Gastrocnemius medialis (tissue), 4 donors: ENCODE data around the gene MTG2. TPM values are rescaled to one million over a fixed set of nuclear protein-coding genes. Genes with fewer than 3 reads are reported as not detected.

Source experiments
- ATAC-seq, 2 donors: fragments of 150-250 bp; one replicate each; pipeline ENCODE4 v1.9.1; 2016
- DNase-seq, 2 donors: peaks; one replicate each; pipeline ENCODE4 v3.0.0-alpha.2; 2019
- H3K27ac ChIP-seq, 4 donors: fragments of 200-600 bp; sonication (generic); 1 replicate in 1 of 4; 2 replicates in 3 of 4; pipeline ENCODE4 v1.5.1; 2016 to 2018; ENCODE audit warnings: mild to moderate bottlenecking in 2 of 4, moderate library complexity in 1 of 4
- H3K27me3 ChIP-seq, 3 donors: fragments of 200-600 bp; sonication (generic) in 2 of 3; 1 replicate in 1 of 3; 2 replicates in 2 of 3; pipeline versions ENCODE4 v1.5.1 to v1.6.0; 2016 to 2019; ENCODE audit warnings: mild to moderate bottlenecking in 1 of 3, moderate library complexity in 1 of 3
- H3K36me3 ChIP-seq, 2 donors: fragments of 200-600 bp; sonication (generic) in 1 of 2; one replicate each; pipeline ENCODE4 v1.5.1; 2017 to 2018
- H3K4me1 ChIP-seq, 2 donors: fragments of 200-600 bp; sonication (generic) in 1 of 2; one replicate each; pipeline ENCODE4 v1.5.1; 2016 to 2017; ENCODE audit warnings: mild to moderate bottlenecking in 2 of 2
- H3K4me3 ChIP-seq, 4 donors: fragments of 200-600 bp; sonication (generic) in 3 of 4; 1 replicate in 1 of 4; 2 replicates in 3 of 4; pipeline ENCODE4 v1.5.1; 2016 to 2019; ENCODE audit warnings: mild to moderate bottlenecking in 2 of 4
- H3K9me3 ChIP-seq, 3 donors: fragments of 200-600 bp; sonication (generic) in 2 of 3; 1 replicate in 1 of 3; 2 replicates in 2 of 3; pipeline ENCODE4 v1.5.1; 2016 to 2019
- CTCF ChIP-seq, 5 experiments: fragments of 450-650 bp in 3 of 5; fragments of 200-600 bp in 2 of 5; sonication (generic) in 2 of 5; IDR thresholded peaks in 4 of 5; conservative IDR thresholded peaks in 1 of 5; 1 replicate in 4 of 5; 2 replicates in 1 of 5; pipeline ENCODE4 v1.5.1; 2016 to 2019; ENCODE audit warnings: antibody characterized with exemption in 5 of 5, mild to moderate bottlenecking in 3 of 5, moderate library complexity in 3 of 5
- POLR2A ChIP-seq, 2 donors: fragments of 450-650 bp; IDR thresholded peaks; one replicate each; pipeline ENCODE4 v1.6.1; 2017; ENCODE audit warnings: antibody characterized with exemption in 2 of 2, mild to moderate bottlenecking in 2 of 2, moderate library complexity in 2 of 2
- in situ Hi-C, 4 donors: fragments of 200-750 bp; cut with MboI; loops; one replicate each; pipeline versions ENCODE4 v1.15.0 to v1.8.0; 2017; ENCODE audit warnings: low sequenced_read_pairs in 4 of 4
- intact Hi-C: fragments of 100-400 bp; cut with DNase I; formaldehyde crosslinking; loops from one replicate; pipeline ENCODE4 v1.15.1; 2023; ENCODE audit warnings: low total_unique reads
- total RNA-seq, 4 donors: library from RNA; depleted of rRNA; stranded (reverse); fragments of >200 nt; gene quantifications; one replicate each; pipeline versions ENCODE4 v1.1.0 to v1.2.3, GENCODE V29; 2016

The MTG2 gene
- total RNA-seq, 4 donors from 2014 or later: 21.0 to 50.8 (median 29.3) TPM

GRCh38 chr20:62159052-62159451, 23.8 kb upstream of the MTG2 start:
- Histone ChIP-seq H3K9me3 (no peaks in the 10 kb centered on the region), H3K27ac (no peak overlapping the region), H3K4me3 (no peak overlapping the region), H3K27me3 (no peaks in the 10 kb centered on the region), H3K4me1 (peaks cover 7 to 27% of the 10 kb centered on the region in 2 donors), H3K36me3 (peaks cover 0 to 26% of the 10 kb centered on the region in 2 donors)
- TF ChIP-seq CTCF (IDR thresholded peaks at IDR 0.05 in 4 of 5, conservative IDR thresholded peaks at IDR 0.05 in 1 of 5) (no peak), POLR2A (IDR thresholded peaks at IDR 0.05) (no peak)
- DNase-seq (no peak), ATAC-seq (no peak)
- intact Hi-C loops (no loop called here), in situ Hi-C loops (no loop called here)

- Histone ChIP-seq H3K4me3 (no peak overlapping the region), H3K27ac (peak overlapping the region in 3 of 4 donors; percentile 12 to 48 (median 18)), H3K36me3 (peaks cover 0 to 34% of the 10 kb centered on the region in 2 donors), H3K9me3 (no peaks in the 10 kb centered on the region), H3K27me3 (no peaks in the 10 kb centered on the region), H3K4me1 (peaks cover 7 to 27% of the 10 kb centered on the region in 2 donors)
- DNase-seq (no peak), ATAC-seq (peak; percentile 66 to 80)
- in situ Hi-C loops (no loop called here), intact Hi-C loops (no loop called here)
- TF ChIP-seq CTCF (IDR thresholded peaks at IDR 0.05 in 4 of 5, conservative IDR thresholded peaks at IDR 0.05 in 1 of 5) (no peak), POLR2A (IDR thresholded peaks at IDR 0.05) (no peak)
Observed at GRCh38 chr20:62159839-62160238, 23.0 kb upstream of the MTG2 start.

GRCh38 chr20:62160253-62160652, 22.6 kb upstream of the MTG2 start:
- Histone ChIP-seq H3K27me3 (no peaks in the 10 kb centered on the region), H3K36me3 (peaks cover 0 to 38% of the 10 kb centered on the region in 2 donors), H3K9me3 (no peaks in the 10 kb centered on the region), H3K4me1 (peaks cover 7 to 27% of the 10 kb centered on the region in 2 donors), H3K27ac (no peak overlapping the region), H3K4me3 (no peak overlapping the region)
- in situ Hi-C loops: no loop called here
- no peak for TF ChIP-seq CTCF (IDR thresholded peaks at IDR 0.05 in 4 of 5, conservative IDR thresholded peaks at IDR 0.05 in 1 of 5)
- TF ChIP-seq POLR2A (IDR thresholded peaks at IDR 0.05): no peak
- intact Hi-C loops: no loop called here
- ATAC-seq: no peak
- DNase-seq: no peak

GRCh38 chr20:62160876-62161275, 22.0 kb upstream of the MTG2 start:
- TF ChIP-seq POLR2A (IDR thresholded peaks at IDR 0.05) (no peak), CTCF (IDR thresholded peaks at IDR 0.05 in 4 of 5, conservative IDR thresholded peaks at IDR 0.05 in 1 of 5) (no peak)
- intact Hi-C loops (no loop called here), in situ Hi-C loops (no loop called here)
- H3K36me3 ChIP-seq: peaks cover 0 to 44% of the 10 kb centered on the region in 2 donors
- H3K4me1 ChIP-seq: peaks cover 7 to 27% of the 10 kb centered on the region in 2 donors
- ATAC-seq (no peak), DNase-seq (no peak)
- H3K27ac ChIP-seq: no peak overlapping the region
- H3K27me3 ChIP-seq: no peaks in the 10 kb centered on the region
- no peak overlapping the region for H3K4me3 ChIP-seq
- H3K9me3 ChIP-seq: no peaks in the 10 kb centered on the region

- Histone ChIP-seq H3K4me3 (no peak overlapping the region), H3K36me3 (peaks cover 0 to 48% of the 10 kb centered on the region in 2 donors), H3K4me1 (peaks cover 8 to 24% of the 10 kb centered on the region in 2 donors), H3K27ac (no peak overlapping the region), H3K27me3 (no peaks in the 10 kb centered on the region), H3K9me3 (no peaks in the 10 kb centered on the region)
- in situ Hi-C loops (no loop called here), intact Hi-C loops (no loop called here)
- ATAC-seq (no peak), DNase-seq (no peak)
- TF ChIP-seq POLR2A (IDR thresholded peaks at IDR 0.05): no peak
- no peak for TF ChIP-seq CTCF (IDR thresholded peaks at IDR 0.05 in 4 of 5, conservative IDR thresholded peaks at IDR 0.05 in 1 of 5)
Observed at GRCh38 chr20:62161347-62161746, 21.5 kb upstream of the MTG2 start.
